ENCODE results near the gene TAGLN3. TPM values are rescaled to one million over a fixed set of nuclear protein-coding genes. Genes with fewer than 3 reads are reported as not detected.

TAGLN3 gene
- total and polyA plus RNA-seq, 2 experiments from 2014 or later: 0.61 TPM; not detected in 1

GRCh38 chr3:111956995-111957734 is 41.6 kb upstream of the TAGLN3 start:
- Histone ChIP-seq H3K9me3 (ENCODE audit: low read depth) (no peaks in the 10 kb centered on the region), H3K27ac (no peak overlapping the region), H3K4me2 (ENCODE audit: unreplicated experiment) (no peak overlapping the region), H3K36me3 (ENCODE audit: low read depth) (peaks cover 23% of the 10 kb centered on the region), H3K9me2 (ENCODE audit: insufficient read depth) (no peaks in the 10 kb centered on the region), H3K79me2 (ENCODE audit: insufficient read depth) (no peaks in the 10 kb centered on the region), H3F3A (ENCODE audit: insufficient read depth) (peaks cover 39% of the 10 kb centered on the region), H3K4me1 (ENCODE audit: insufficient read depth) (peaks cover 8% of the 10 kb centered on the region; the same call in 1 of the 2 replicates), H3K27me3 (replicated peaks; ENCODE audit: insufficient read depth) (no peaks in the 10 kb centered on the region), H2AFZ (no peak overlapping the region), H3K4me3 (no peak overlapping the region), H3K9ac (no peak overlapping the region), H4K20me1 (ENCODE audit: insufficient read depth) (no peaks in the 10 kb centered on the region)
- 89 to 93% methylated on average over 4 of the region's 4 CpGs for WGBS, 2 experiments (ENCODE audit: low coverage in 1 of 2, low lambda C conversion rate in 2 of 2, missing lambda C conversion rate in 2 of 2)
- in situ Hi-C loops (cut with MboI): no loop called here
- TF ChIP-seq EZH2phosphoT487 (IDR thresholded peaks at IDR 0.05; ENCODE audit: insufficient read depth, low read depth) (no peak), EZH2 (IDR thresholded peaks at IDR 0.05; ENCODE audit: insufficient read depth, poor library complexity, severe bottlenecking) (no peak)
- no peak for DNase-seq

- Histone ChIP-seq H3K36me3 (ENCODE audit: low read depth) (peaks cover 34% of the 10 kb centered on the region), H3K4me2 (ENCODE audit: unreplicated experiment) (no peak overlapping the region)
- no peak for DNase-seq
Measured at GRCh38 chr3:111961461-111962164, 37.1 kb upstream of the TAGLN3 start.

DNA sequence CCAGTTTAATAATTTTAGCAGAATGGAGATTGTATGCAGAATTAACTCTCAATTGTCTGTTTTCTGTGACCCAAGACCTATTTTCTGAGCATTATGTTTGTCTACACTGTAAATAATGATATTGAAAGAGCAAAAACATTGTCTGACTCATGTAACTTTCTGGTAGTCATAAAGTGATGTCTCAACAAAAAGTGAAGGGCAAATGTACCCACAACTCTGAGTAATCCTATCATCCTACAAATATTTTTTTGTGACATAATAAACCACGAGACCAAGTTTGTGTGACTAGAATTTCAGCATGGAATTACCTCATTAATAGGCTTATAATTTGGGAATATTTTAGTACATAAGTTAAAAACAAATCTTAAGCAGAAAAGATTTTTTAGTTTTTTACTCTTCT is 35.3 kb upstream of the TAGLN3 start:
- 0% methylated on average over 1 of the region's 1 CpG for WGBS, 2 experiments (ENCODE audit: low coverage in 1 of 2, low lambda C conversion rate in 2 of 2, missing lambda C conversion rate in 2 of 2)
- TF ChIP-seq EZH2 (IDR thresholded peaks at IDR 0.05; ENCODE audit: insufficient read depth, poor library complexity, severe bottlenecking) (no peak), EZH2phosphoT487 (IDR thresholded peaks at IDR 0.05; ENCODE audit: insufficient read depth, low read depth) (no peak)
- H3K79me2 ChIP-seq (ENCODE audit: insufficient read depth): peaks cover 4% of the 10 kb centered on the region; the same call in 1 of the 2 replicates
- peak overlapping the region; percentile 23; the same call in 1 of the 2 replicates for H3K9ac ChIP-seq
- in situ Hi-C loops (cut with MboI): loop anchor here (5.0 kb wide), 1 partner anchor 246 kb away; no protein-coding TSS in a partner anchor
- no peak overlapping the region for H3K4me3 ChIP-seq
- no peaks in the 10 kb centered on the region for H3K9me3 ChIP-seq (ENCODE audit: low read depth)
- H3K36me3 ChIP-seq (ENCODE audit: low read depth): peaks cover 44% of the 10 kb centered on the region
- no peaks in the 10 kb centered on the region for H4K20me1 ChIP-seq (ENCODE audit: insufficient read depth)
- peaks cover 33% of the 10 kb centered on the region for H3K4me1 ChIP-seq (ENCODE audit: insufficient read depth)
- peak; percentile 91 for DNase-seq
- H3K9me2 ChIP-seq (ENCODE audit: insufficient read depth): no peaks in the 10 kb centered on the region
- peak overlapping the region; percentile 13 for H3K4me2 ChIP-seq (ENCODE audit: unreplicated experiment)
- H2AFZ ChIP-seq: no peak overlapping the region
- peak overlapping the region; percentile 74 for H3K27ac ChIP-seq
- peaks cover 57% of the 10 kb centered on the region for H3F3A ChIP-seq (ENCODE audit: insufficient read depth)
- H3K27me3 ChIP-seq (replicated peaks; ENCODE audit: insufficient read depth): no peaks in the 10 kb centered on the region

More at GRCh38 chr3:111961461-111962164, 37.1 kb upstream of the TAGLN3 start:
- 63 to 77% methylated on average over 3 of the region's 3 CpGs for WGBS, 2 experiments (ENCODE audit: low coverage in 1 of 2, low lambda C conversion rate in 2 of 2, missing lambda C conversion rate in 2 of 2)
- Histone ChIP-seq H3K27ac (no peak overlapping the region), H3K4me3 (no peak overlapping the region), H3K9me3 (ENCODE audit: low read depth) (no peaks in the 10 kb centered on the region), H3K79me2 (ENCODE audit: insufficient read depth) (no peaks in the 10 kb centered on the region; the same call in 1 of the 2 replicates), H3K4me1 (ENCODE audit: insufficient read depth) (peaks cover 17% of the 10 kb centered on the region), H3K27me3 (replicated peaks; ENCODE audit: insufficient read depth) (no peaks in the 10 kb centered on the region), H2AFZ (no peak overlapping the region), H3F3A (ENCODE audit: insufficient read depth) (peaks cover 57% of the 10 kb centered on the region), H3K9me2 (ENCODE audit: insufficient read depth) (no peaks in the 10 kb centered on the region), H4K20me1 (ENCODE audit: insufficient read depth) (no peaks in the 10 kb centered on the region), H3K9ac (no peak overlapping the region)
- TF ChIP-seq EZH2phosphoT487 (IDR thresholded peaks at IDR 0.05; ENCODE audit: insufficient read depth, low read depth) (no peak), EZH2 (IDR thresholded peaks at IDR 0.05; ENCODE audit: insufficient read depth, poor library complexity, severe bottlenecking) (no peak)
- in situ Hi-C loops (cut with MboI): loop anchor here (5.0 kb wide), 1 partner anchor 244 kb away; no protein-coding TSS in a partner anchor

DNA sequence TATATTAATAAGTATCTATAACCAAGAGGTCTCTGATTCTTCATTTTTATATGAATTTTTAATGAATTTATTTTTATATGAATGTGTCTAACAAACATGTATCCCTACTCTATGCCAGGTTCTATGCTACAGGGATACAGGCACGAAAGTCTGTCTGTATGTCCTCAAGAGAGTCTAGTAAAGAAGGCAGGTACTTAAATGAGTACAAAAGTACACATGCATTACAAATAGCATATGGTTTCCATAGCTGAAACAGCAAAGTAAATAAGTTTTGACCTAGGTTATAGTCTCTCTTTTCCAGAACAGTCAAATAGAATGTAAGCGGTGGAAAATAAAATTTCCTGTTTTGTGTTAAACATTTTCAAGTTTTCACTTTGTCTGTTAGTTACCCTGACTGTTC is 33.2 kb upstream of the TAGLN3 start:
- H3K4me1 ChIP-seq (ENCODE audit: insufficient read depth): peaks cover 39% of the 10 kb centered on the region
- DNase-seq: no peak
- H3K27ac ChIP-seq: no peak overlapping the region
- TF ChIP-seq EZH2phosphoT487 (IDR thresholded peaks at IDR 0.05; ENCODE audit: insufficient read depth, low read depth) (no peak), EZH2 (IDR thresholded peaks at IDR 0.05; ENCODE audit: insufficient read depth, poor library complexity, severe bottlenecking) (no peak)
- H3K4me3 ChIP-seq: no peak overlapping the region
- peaks cover 55% of the 10 kb centered on the region for H3K36me3 ChIP-seq (ENCODE audit: low read depth)
- no peaks in the 10 kb centered on the region for H4K20me1 ChIP-seq (ENCODE audit: insufficient read depth)
- H3F3A ChIP-seq (ENCODE audit: insufficient read depth): peaks cover 61% of the 10 kb centered on the region
- no peak overlapping the region for H3K9ac ChIP-seq
- 95 to 97% methylated on average over 2 of the region's 2 CpGs for WGBS, 2 experiments (ENCODE audit: low coverage in 1 of 2, low lambda C conversion rate in 2 of 2, missing lambda C conversion rate in 2 of 2)
- peaks cover 4% of the 10 kb centered on the region; the same call in 1 of the 2 replicates for H3K79me2 ChIP-seq (ENCODE audit: insufficient read depth)
- no peaks in the 10 kb centered on the region for H3K9me3 ChIP-seq (ENCODE audit: low read depth)
- H3K4me2 ChIP-seq (ENCODE audit: unreplicated experiment): no peak overlapping the region
- H3K27me3 ChIP-seq (replicated peaks; ENCODE audit: insufficient read depth): no peaks in the 10 kb centered on the region
- in situ Hi-C loops (cut with MboI): no loop called here
- no peaks in the 10 kb centered on the region for H3K9me2 ChIP-seq (ENCODE audit: insufficient read depth)
- no peak overlapping the region for H2AFZ ChIP-seq
